ENCODE data around the gene CUL7. TPM values are rescaled to one million over a fixed set of nuclear protein-coding genes. Genes with fewer than 3 reads are reported as not detected.

The CUL7 gene
- total RNA-seq, 1 experiment from 2014 or later = 39.2 TPM

- DNase-seq (ENCODE audit: low read depth) = no peak
- in situ Hi-C loops (cut with HindIII; ENCODE audit: low pct_unique_long_range_greater_than_20kb, low sequenced_read_pairs) = no loop called here
Measured at GRCh38 chr6:43026365-43026764, 27.3 kb downstream of the CUL7 start.

GRCh38 chr6:43024436-43024835 lies 29.2 kb downstream of the CUL7 start:
- in situ Hi-C loops (cut with HindIII; ENCODE audit: low pct_unique_long_range_greater_than_20kb, low sequenced_read_pairs) = no loop called here
- no peak for DNase-seq (ENCODE audit: low read depth)

- in situ Hi-C loops (cut with HindIII; ENCODE audit: low pct_unique_long_range_greater_than_20kb, low sequenced_read_pairs) = no loop called here
- DNase-seq (ENCODE audit: low read depth) = peak; percentile 64
Measured at GRCh38 chr6:43021270-43022047, 32.2 kb downstream of the CUL7 start, which contains the start of gene RRP36. RRP36 (plus strand) TSS chr6:43021623; CDS start chr6:43021655, 32 bp downstream.

GRCh38 chr6:43020847-43021246 lies 32.8 kb downstream of the CUL7 start:
- no peak for DNase-seq (ENCODE audit: low read depth)
- in situ Hi-C loops (cut with HindIII; ENCODE audit: low pct_unique_long_range_greater_than_20kb, low sequenced_read_pairs) = no loop called here

DNA sequence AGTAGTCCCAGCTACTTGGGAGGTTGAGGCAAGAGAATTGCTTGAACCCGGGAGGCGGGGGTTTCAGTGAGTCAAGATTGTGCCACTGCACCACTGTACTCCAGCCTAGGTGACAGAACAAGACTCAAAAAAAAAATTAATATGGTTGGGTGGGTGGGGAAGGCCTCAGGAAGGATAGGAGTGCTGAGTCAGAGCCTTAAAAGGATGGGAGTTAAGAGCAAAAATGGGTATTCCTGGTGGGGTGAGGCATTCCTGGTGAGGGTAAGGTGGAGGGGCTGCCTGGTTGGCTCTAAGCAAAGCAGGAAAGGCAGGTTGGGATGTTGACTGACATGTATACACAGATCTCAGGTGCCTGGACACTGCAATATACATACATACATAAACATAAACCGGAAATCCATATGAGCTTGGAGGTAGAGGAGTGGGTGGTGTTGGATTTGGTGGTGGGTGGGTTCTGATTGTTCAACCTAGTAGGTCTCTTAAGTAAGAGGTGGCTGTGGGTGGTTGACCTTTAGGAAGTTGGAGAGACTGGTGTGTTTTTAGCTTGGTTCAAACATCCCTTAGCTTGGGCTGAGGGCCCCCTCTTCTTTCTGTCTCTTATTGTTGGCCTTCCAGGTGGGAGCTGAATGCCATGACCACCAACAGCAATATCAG lies 33.5 kb downstream of the CUL7 start:
- in situ Hi-C loops (cut with HindIII; ENCODE audit: low pct_unique_long_range_greater_than_20kb, low sequenced_read_pairs) = no loop called here
- DNase-seq (ENCODE audit: low read depth) = no peak

DNA sequence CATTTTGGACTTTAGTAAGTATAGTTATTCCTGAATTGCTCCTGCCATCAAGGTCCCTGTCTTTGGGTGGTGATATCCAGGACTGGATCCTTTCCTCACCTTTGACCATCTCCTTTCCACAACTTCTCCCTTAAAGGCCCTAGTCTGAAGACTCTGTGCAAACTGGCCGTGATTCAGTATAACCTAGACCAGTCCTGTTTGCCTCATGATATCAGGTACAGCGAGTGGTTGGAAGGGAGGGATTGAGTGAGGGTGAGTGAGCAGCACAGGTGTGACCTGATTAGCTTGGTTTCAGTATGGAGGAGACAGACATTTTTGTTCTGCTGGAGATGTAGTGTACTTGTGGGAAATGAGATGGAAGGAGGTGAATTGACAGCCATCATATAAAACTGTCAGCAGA lies 34.5 kb downstream of the CUL7 start:
- DNase-seq (ENCODE audit: low read depth) = no peak
- in situ Hi-C loops (cut with HindIII; ENCODE audit: low pct_unique_long_range_greater_than_20kb, low sequenced_read_pairs) = no loop called here

- in situ Hi-C loops (cut with HindIII; ENCODE audit: low pct_unique_long_range_greater_than_20kb, low sequenced_read_pairs) = no loop called here
- no peak for DNase-seq (ENCODE audit: low read depth)
Measured at GRCh38 chr6:43016943-43017334, 36.7 kb downstream of the CUL7 start.

DNA sequence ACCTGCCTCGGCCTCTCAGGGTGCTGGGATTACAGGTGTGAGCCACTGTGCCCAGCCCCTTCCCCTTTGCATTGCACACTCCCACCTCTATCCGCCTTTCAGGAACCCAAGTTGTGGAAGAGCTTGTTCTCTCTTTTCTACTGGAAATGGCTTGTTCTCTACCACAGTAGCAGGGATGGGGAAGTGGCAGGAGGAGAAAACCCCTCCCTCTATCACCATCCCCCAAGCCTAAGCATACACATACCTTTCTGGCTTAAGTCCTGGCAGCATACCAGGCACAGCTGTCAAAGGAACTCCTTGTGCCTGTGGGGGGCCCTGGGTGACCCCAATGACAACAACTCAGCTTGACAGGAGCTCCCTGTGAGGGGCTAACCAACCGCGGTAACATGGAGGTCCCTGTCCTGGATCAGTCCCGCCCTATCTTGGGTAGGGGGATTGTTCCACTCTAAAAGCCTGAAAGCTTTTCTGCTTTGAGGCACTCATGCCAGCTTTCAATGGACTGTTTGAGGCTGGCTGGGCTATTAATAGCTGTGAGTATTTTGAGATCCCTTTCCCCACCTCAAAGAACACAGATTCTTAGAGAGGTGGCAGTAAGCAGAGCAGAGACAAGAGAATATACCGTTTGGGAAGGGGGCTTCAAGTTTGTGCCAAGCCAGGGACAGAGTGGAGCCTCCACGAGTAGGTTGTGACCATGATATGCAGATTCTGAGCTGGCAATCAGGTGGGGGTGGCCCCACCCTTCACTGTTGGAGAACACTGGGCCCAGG lies 37.3 kb downstream of the CUL7 start:
- no peak for DNase-seq (ENCODE audit: low read depth)
- in situ Hi-C loops (cut with HindIII; ENCODE audit: low pct_unique_long_range_greater_than_20kb, low sequenced_read_pairs) = no loop called here

DNA sequence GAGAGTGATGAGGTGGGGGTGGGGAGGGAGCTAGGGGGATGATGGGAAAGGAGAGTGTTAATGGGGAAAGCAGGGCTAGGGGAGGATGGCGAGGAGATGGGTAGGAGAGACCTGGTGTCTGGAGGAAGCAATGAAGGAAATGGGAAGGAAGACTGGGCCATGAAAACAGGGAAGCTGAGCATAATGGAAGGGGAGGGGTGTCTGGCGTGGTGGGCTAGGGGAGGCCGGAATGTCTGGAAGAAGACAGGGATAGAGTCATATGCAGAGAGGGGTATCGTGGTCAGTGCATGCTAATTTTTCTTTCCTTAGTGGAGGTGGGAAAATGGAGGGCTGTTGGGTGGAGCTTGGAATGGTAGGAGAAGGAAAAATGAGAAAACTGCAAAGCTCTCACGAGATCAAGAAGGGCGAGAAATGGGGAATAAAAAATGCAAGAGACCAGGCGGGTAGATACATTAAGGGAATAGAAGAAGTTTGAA lies 39.2 kb downstream of the CUL7 start:
- DNase-seq (ENCODE audit: low read depth) = peak; percentile 27
- in situ Hi-C loops (cut with HindIII; ENCODE audit: low pct_unique_long_range_greater_than_20kb, low sequenced_read_pairs) = no loop called here

GRCh38 chr6:43013843-43014433 lies 39.7 kb downstream of the CUL7 start, which contains the start of the genes KLHDC3 and MEA1:
KLHDC3 (plus strand) TSS chr6:43014249; CDS start chr6:43017193, 2,944 bp downstream.
MEA1 (minus strand) TSS chr6:43013946; CDS start chr6:43013813, 133 bp downstream.
- peak; percentile 100 for DNase-seq (ENCODE audit: low read depth)
- in situ Hi-C loops (cut with HindIII; ENCODE audit: low pct_unique_long_range_greater_than_20kb, low sequenced_read_pairs) = no loop called here

GRCh38 chr6:43013097-43013842 lies 40.4 kb downstream of the CUL7 start:
- in situ Hi-C loops (cut with HindIII; ENCODE audit: low pct_unique_long_range_greater_than_20kb, low sequenced_read_pairs) = no loop called here

DNA sequence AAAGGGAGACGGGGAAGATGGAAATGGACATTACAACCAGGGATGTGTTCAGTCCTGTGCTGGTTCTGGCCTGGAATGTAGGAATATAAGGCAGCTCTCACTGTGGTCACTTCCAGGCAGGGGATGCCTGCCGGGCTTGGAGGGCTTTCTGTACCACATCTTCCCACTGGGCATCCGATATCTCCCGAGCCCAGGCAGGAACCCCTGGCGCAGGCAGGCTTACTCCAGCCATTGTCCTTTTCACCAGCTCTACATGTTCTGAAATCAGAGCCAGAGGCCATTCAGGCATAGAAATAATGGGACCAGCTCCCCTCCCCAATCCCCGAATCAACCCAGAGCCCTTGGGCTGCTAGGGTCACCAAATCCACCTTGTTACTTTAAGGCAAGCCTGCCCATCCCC lies 41.3 kb downstream of the CUL7 start:
- no peak for DNase-seq (ENCODE audit: low read depth)
- in situ Hi-C loops (cut with HindIII; ENCODE audit: low pct_unique_long_range_greater_than_20kb, low sequenced_read_pairs) = no loop called here

More at GRCh38 chr6:43013097-43013842, 40.4 kb downstream of the CUL7 start:
- DNase-seq (ENCODE audit: low read depth) = no peak

GRCh38 chr6:43011207-43011606 lies 42.4 kb downstream of the CUL7 start:
- in situ Hi-C loops (cut with HindIII; ENCODE audit: low pct_unique_long_range_greater_than_20kb, low sequenced_read_pairs) = no loop called here
- no peak for DNase-seq (ENCODE audit: low read depth)

DNA sequence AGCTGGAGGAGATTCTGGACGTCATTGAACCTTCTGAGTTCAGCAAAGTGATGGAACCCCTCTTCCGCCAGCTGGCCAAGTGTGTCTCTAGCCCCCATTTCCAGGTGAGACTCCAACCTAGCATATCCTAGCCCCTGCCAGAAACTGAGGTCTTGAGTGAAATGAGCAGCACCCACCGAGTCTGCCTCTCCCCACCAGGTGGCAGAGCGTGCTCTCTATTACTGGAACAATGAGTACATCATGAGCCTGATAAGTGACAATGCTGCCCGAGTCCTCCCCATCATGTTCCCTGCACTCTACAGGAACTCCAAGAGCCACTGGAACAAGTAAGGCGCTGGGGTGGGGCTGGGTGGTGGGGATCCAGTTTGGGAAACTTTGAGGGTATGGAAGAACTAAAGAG lies 44.5 kb downstream of the CUL7 start:
- in situ Hi-C loops (cut with HindIII; ENCODE audit: low pct_unique_long_range_greater_than_20kb, low sequenced_read_pairs) = no loop called here
- DNase-seq (ENCODE audit: low read depth) = peak; percentile 30

DNA sequence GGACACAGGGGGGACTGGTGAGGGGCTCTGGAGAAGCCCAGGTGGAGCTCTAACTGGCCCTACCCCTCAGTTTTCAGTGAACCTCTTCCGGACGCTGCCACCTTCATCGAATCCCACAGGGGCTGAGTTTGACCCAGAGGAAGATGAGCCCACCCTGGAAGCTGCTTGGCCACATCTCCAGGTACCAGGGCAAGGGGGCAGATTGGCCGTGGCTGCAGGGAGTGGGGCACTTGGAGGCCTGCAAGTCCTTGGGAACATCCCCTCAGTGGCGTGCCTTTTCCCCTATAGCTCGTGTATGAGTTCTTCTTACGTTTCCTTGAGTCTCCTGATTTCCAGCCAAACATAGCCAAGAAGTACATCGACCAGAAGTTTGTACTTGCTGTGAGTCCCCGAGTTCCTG lies 46.5 kb downstream of the CUL7 start:
- in situ Hi-C loops (cut with HindIII; ENCODE audit: low pct_unique_long_range_greater_than_20kb, low sequenced_read_pairs) = no loop called here
- DNase-seq (ENCODE audit: low read depth) = no peak

DNA sequence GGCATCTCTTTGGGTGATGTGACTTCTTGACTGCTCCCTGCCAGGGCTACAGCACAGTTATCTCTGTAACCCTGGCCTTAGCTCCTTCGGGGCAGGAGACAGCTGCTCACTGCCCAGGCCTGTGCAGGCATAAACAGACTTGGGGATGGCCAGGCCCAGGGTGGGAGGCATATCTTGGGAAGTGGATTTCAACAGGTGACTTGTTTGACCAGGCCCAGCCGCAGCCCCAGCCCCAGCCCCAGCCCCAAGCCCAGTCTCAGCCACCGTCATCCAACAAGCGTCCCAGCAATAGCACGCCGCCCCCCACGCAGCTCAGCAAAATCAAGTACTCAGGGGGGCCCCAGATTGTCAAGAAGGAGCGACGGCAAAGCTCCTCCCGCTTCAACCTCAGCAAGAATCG lies 47.4 kb downstream of the CUL7 start:
- in situ Hi-C loops (cut with HindIII; ENCODE audit: low pct_unique_long_range_greater_than_20kb, low sequenced_read_pairs) = no loop called here

GRCh38 chr6:43005844-43006243 lies 47.8 kb downstream of the CUL7 start:
- DNase-seq (ENCODE audit: low read depth) = no peak
- in situ Hi-C loops (cut with HindIII; ENCODE audit: low pct_unique_long_range_greater_than_20kb, low sequenced_read_pairs) = no loop called here

More for the DNA sequence above, 47.4 kb downstream of the CUL7 start:
- DNase-seq (ENCODE audit: low read depth) = no peak

- in situ Hi-C loops (cut with HindIII; ENCODE audit: low pct_unique_long_range_greater_than_20kb, low sequenced_read_pairs) = no loop called here
Measured at GRCh38 chr6:43001843-43002242, 51.8 kb downstream of the CUL7 start.

More at GRCh38 chr6:43001843-43002242, 51.8 kb downstream of the CUL7 start:
- DNase-seq (ENCODE audit: low read depth) = no peak
